ENCODE measurements around the gene COL20A1. TPM values are rescaled to one million over a fixed set of nuclear protein-coding genes. Genes with fewer than 3 reads are reported as not detected.

The COL20A1 gene
- total and polyA plus RNA-seq, 2 of the 13 experiments (the other 11 are each of a cell fraction or from before 2014, with no cell fraction given), result not detected

GRCh38 chr20:63301671-63302070, 8.7 kb downstream of the COL20A1 start:
- ATAC-seq, result no peak
- TF ChIP-seq TIGD3 (CRISPR knock-in tag; IDR thresholded peaks at IDR 0.05; ENCODE audit: borderline replicate concordance), result no peak
- no peak for TF ChIP-seq NAIF1 (CRISPR knock-in tag; IDR thresholded peaks at IDR 0.05; ENCODE audit: borderline replicate concordance)
- TF ChIP-seq ZFAT (CRISPR knock-in tag; conservative IDR thresholded peaks at IDR 0.05), result no peak
- no peak for TF ChIP-seq ZBTB4 (CRISPR knock-in tag; IDR thresholded peaks at IDR 0.05; ENCODE audit: borderline replicate concordance)
- no peak for TF ChIP-seq ZNF784 (CRISPR knock-in tag; IDR thresholded peaks at IDR 0.05; ENCODE audit: borderline replicate concordance)
- TF ChIP-seq ZBTB14 (CRISPR knock-in tag; IDR thresholded peaks at IDR 0.05), result no peak
- TF ChIP-seq ZNF678 (CRISPR knock-in tag; IDR thresholded peaks at IDR 0.05), result no peak
- TF ChIP-seq ZNF549 (CRISPR knock-in tag; IDR thresholded peaks at IDR 0.05), result no peak
- TF ChIP-seq MXD4 (CRISPR knock-in tag; IDR thresholded peaks at IDR 0.05), result no peak
- no peak for TF ChIP-seq FOXO1 (CRISPR knock-in tag; IDR thresholded peaks at IDR 0.05)
- TF ChIP-seq TCF12 (IDR thresholded peaks at IDR 0.05), result no peak
- no peak for TF ChIP-seq TCF12 (CRISPR knock-in tag; IDR thresholded peaks at IDR 0.05)
- TF ChIP-seq PRDM10 (CRISPR knock-in tag; IDR thresholded peaks at IDR 0.05; ENCODE audit: low read depth), result no peak
- no peak for TF ChIP-seq ESRRA (CRISPR knock-in tag; IDR thresholded peaks at IDR 0.05; ENCODE audit: low read depth)
- no peak for TF ChIP-seq HOXA3 (CRISPR knock-in tag; IDR thresholded peaks at IDR 0.05)

More at GRCh38 chr20:63301671-63302070, 8.7 kb downstream of the COL20A1 start:
- Histone ChIP-seq H3K4me1 (ENCODE audit: insufficient read depth, low read length) (no peaks in the 10 kb centered on the region), H3K4me2 (ENCODE audit: low read depth, low read length) (no peak overlapping the region), H3K36me3 (replicated peaks in 1 of 2; ENCODE audit: control insufficient read depth in 1 of 2, insufficient read depth in 2 of 2, low read length in 2 of 2) (no peaks in the 10 kb centered on the region), H3K79me2 (ENCODE audit: insufficient read depth, low read length) (no peaks in the 10 kb centered on the region), H3K27me3 (ENCODE audit: control insufficient read depth in 1 of 2, insufficient read depth in 2 of 2, low read length in 2 of 2) (peaks cover 15 to 57% of the 10 kb centered on the region in 2 experiments; a peak in 4 of 5 replicates), H3K27ac (ENCODE audit: extremely low read length, insufficient read depth, low read length) (no peak overlapping the region), H3K4me3 (replicated peaks in 1 of 3; ENCODE audit: insufficient read depth in 1 of 3, low read depth in 2 of 3, low read length in 3 of 3) (no peak overlapping the region), H3K9ac (ENCODE audit: insufficient read depth, low read depth, low read length) (no peak overlapping the region), H3K9me3 (ENCODE audit: low read length) (no peaks in the 10 kb centered on the region), H4K20me1 (ENCODE audit: insufficient read depth, low read length) (0 out of 2 replicates have a peak, but pooled peaks cover 2% of the 10 kb centered on the region), H2AFZ (ENCODE audit: low read length) (no peak overlapping the region)
- CTCF ChIA-PET (ENCODE audit: low intra/inter-chr PET ratio, low total read pairs), result no interaction called here
- in situ Hi-C loops (cut with HindIII; ENCODE audit: extremely low pct_ligation_motif_present, low pct_unique_long_range_greater_than_20kb), result no loop called here
- intact Hi-C loops (cut with micrococcal nuclease; ENCODE audit: unreplicated experiment), result no loop called here
- no peak for FAIRE-seq
- no peak for DNase-seq (ENCODE audit: low spot score)
- 31% methylated on average over 1 of the region's 1 CpG for WGBS (ENCODE audit: low lambda C conversion rate)
- POLR2A ChIA-PET, result no interaction called here
- BruUV-seq (replicated peaks), result no TSS peak
